ENCODE data around the gene TSPEAR. TPM values are rescaled to one million over a fixed set of nuclear protein-coding genes. Genes with fewer than 3 reads are reported as not detected.

TSPEAR gene
- total and polyA plus RNA-seq, 2 donors (not counting 1 experiment from before 2014, with no cell fraction given) = not detected

DNA sequence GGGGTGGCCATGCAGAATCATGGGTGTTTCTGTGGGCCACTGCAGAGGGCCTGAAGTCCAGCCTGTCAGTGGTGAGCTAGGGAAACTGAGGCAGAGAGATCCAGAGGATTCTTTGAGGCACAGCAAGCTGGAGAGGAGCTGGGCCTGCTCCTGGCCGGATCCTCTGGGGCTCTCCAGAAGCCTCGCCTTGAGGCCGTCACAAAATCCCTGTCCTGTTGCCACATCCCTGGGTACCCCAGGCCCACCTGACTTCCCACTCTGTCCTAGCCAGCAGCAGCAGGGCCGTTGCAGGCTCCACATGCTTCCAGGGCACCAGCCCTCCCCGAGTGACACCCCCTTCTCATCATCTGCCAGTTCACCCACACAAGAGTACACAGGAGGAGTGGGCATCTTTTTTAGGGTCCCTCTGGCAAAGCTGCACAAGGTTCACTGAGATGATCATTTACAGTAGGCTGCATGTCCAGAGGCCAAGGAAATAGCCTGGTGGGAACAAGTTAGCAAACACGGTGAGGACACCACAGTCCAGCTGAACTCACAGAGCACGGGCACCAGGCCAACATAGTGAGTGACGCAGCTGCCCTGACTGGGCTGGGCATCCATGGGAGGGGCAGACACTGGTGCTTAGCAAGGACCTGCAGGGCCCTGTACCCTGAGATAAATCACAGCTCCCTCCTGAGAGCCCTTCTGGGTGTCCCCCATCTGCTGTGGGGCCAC lies 25.1 kb upstream of the TSPEAR start:
- Histone ChIP-seq H3K9ac (ENCODE audit: low read length) (no peak overlapping the region), H4K20me1 (ENCODE audit: control insufficient read depth, insufficient read depth, low read length, poor library complexity, severe bottlenecking) (no peaks in the 10 kb centered on the region), H3K4me1 (ENCODE audit: control insufficient read depth in 2 of 2, insufficient read depth in 2 of 2, low read length in 2 of 2) (no peaks in the 10 kb centered on the region), H3K4me2 (replicated peaks; ENCODE audit: low read depth, low read length, poor library complexity, severe bottlenecking) (no peak overlapping the region), H3K27me3 (replicated peaks in 1 of 4; ENCODE audit: control extremely low read depth in 1 of 4, control insufficient read depth in 3 of 4, insufficient read depth in 4 of 4, low read length in 3 of 4) (peaks cover 0 to 6% (median 0%) of the 10 kb centered on the region in 4 experiments), H3K79me2 (ENCODE audit: control insufficient read depth, insufficient read depth, low read length) (no peaks in the 10 kb centered on the region), H3K27ac (ENCODE audit: low read length in 2 of 2) (no peak overlapping the region), H3K36me3 (replicated peaks in 1 of 2; ENCODE audit: control extremely low read depth in 1 of 2, control insufficient read depth in 1 of 2, extremely low read depth in 1 of 2, insufficient read depth in 2 of 2, low read length in 1 of 2) (no peaks in the 10 kb centered on the region), H3K4me3 (ENCODE audit: control extremely low read depth in 1 of 5, extremely low read depth in 1 of 5, insufficient read depth in 1 of 5, low read depth in 2 of 5, low read length in 4 of 5) (no peak overlapping the region), H3K9me3 (ENCODE audit: control extremely low read depth in 1 of 3, control insufficient read depth in 2 of 3, insufficient read depth in 1 of 3, low read length in 2 of 3) (peaks cover 5 to 63% (median 22%) of the 10 kb centered on the region in 3 donors), H2AFZ (ENCODE audit: insufficient read depth, low read depth, low read length, poor library complexity, severe bottlenecking) (no peak overlapping the region)
- ATAC-seq (ENCODE audit: low read depth) = no peak
- TF ChIP-seq EZH2 (IDR thresholded peaks at IDR 0.05; ENCODE audit: borderline replicate concordance, insufficient read depth, low read depth, low read length, poor library complexity, severe bottlenecking) = no peak
- WGBS (ENCODE audit: insufficient coverage) = 90% methylated on average over 8 of the region's 8 CpGs
- peaks cover 16% of the 10 kb centered on the region for H3K27me3 Mint-ChIP-seq
- no peak for DNase-seq
- H3K4me3 Mint-ChIP-seq = no peak overlapping the region
- no peaks in the 10 kb centered on the region for H3K9me3 Mint-ChIP-seq (ENCODE audit: insufficient read depth)
- no peaks in the 10 kb centered on the region for H3K4me1 Mint-ChIP-seq
- CTCF ChIA-PET = no interaction called here
- H3K27ac Mint-ChIP-seq = no peak overlapping the region
- POLR2A ChIA-PET = no interaction called here
- intact Hi-C loops (cut with micrococcal nuclease) = no loop called here

DNA sequence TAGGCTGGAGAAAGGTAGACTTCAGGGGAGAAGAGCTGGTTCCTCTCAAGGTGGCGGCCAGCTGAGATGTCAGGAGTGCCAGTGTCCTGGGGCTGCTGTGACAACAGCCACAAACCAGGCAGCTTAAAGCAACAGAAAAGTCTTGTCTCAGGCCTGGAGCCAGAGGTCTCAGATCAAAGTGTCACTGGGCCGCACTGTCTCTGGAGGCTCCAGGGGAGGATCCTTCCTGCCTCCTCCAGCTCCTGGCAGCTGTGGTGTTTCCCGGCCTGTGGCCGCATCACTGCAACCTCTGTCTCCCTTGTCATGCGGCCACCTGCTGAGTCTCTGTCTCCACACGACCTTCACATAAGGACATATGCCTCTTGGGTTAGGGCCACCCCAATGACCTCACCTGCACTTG lies 24.4 kb upstream of the TSPEAR start:
- DNase-seq (no peak), ATAC-seq (ENCODE audit: low read depth) (no peak)
- TF ChIP-seq EZH2 (IDR thresholded peaks at IDR 0.05; ENCODE audit: borderline replicate concordance, insufficient read depth, low read depth, low read length, poor library complexity, severe bottlenecking) = no peak
- TF ChIP-seq, protein P1, sequence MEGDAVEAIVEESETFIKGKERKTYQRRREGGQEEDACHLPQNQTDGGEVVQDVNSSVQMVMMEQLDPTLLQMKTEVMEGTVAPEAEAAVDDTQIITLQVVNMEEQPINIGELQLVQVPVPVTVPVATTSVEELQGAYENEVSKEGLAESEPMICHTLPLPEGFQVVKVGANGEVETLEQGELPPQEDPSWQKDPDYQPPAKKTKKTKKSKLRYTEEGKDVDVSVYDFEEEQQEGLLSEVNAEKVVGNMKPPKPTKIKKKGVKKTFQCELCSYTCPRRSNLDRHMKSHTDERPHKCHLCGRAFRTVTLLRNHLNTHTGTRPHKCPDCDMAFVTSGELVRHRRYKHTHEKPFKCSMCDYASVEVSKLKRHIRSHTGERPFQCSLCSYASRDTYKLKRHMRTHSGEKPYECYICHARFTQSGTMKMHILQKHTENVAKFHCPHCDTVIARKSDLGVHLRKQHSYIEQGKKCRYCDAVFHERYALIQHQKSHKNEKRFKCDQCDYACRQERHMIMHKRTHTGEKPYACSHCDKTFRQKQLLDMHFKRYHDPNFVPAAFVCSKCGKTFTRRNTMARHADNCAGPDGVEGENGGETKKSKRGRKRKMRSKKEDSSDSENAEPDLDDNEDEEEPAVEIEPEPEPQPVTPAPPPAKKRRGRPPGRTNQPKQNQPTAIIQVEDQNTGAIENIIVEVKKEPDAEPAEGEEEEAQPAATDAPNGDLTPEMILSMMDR (IDR thresholded peaks at IDR 0.05) = no peak
- Histone ChIP-seq H2AFZ (ENCODE audit: insufficient read depth, low read depth, low read length, poor library complexity, severe bottlenecking) (no peak overlapping the region), H3K36me3 (replicated peaks in 1 of 2; ENCODE audit: control extremely low read depth in 1 of 2, control insufficient read depth in 1 of 2, extremely low read depth in 1 of 2, insufficient read depth in 2 of 2, low read length in 1 of 2) (no peaks in the 10 kb centered on the region), H3K79me2 (ENCODE audit: control insufficient read depth, insufficient read depth, low read length) (no peaks in the 10 kb centered on the region), H4K20me1 (ENCODE audit: control insufficient read depth, insufficient read depth, low read length, poor library complexity, severe bottlenecking) (no peaks in the 10 kb centered on the region), H3K4me3 (ENCODE audit: control extremely low read depth in 1 of 5, extremely low read depth in 1 of 5, insufficient read depth in 1 of 5, low read depth in 2 of 5, low read length in 4 of 5) (no peak overlapping the region), H3K9me3 (ENCODE audit: control extremely low read depth in 1 of 3, control insufficient read depth in 2 of 3, insufficient read depth in 1 of 3, low read length in 2 of 3) (peaks cover 5 to 63% (median 22%) of the 10 kb centered on the region in 3 donors), H3K27ac (ENCODE audit: low read length in 2 of 2) (no peak overlapping the region), H3K4me1 (ENCODE audit: control insufficient read depth in 2 of 2, insufficient read depth in 2 of 2, low read length in 2 of 2) (no peaks in the 10 kb centered on the region), H3K27me3 (replicated peaks in 1 of 4; ENCODE audit: control extremely low read depth in 1 of 4, control insufficient read depth in 3 of 4, insufficient read depth in 4 of 4, low read length in 3 of 4) (peaks cover 0 to 6% (median 0%) of the 10 kb centered on the region in 4 experiments), H3K4me2 (replicated peaks; ENCODE audit: low read depth, low read length, poor library complexity, severe bottlenecking) (no peak overlapping the region), H3K9ac (ENCODE audit: low read length) (no peak overlapping the region)
- Mint-ChIP-seq H3K27ac (no peak overlapping the region), H3K27me3 (peaks cover 20% of the 10 kb centered on the region), H3K9me3 (ENCODE audit: insufficient read depth) (no peaks in the 10 kb centered on the region), H3K4me1 (no peaks in the 10 kb centered on the region), H3K4me3 (no peak overlapping the region)
- intact Hi-C loops (cut with micrococcal nuclease) = no loop called here
- 87% methylated on average over 6 of the region's 6 CpGs for WGBS (ENCODE audit: insufficient coverage)
- POLR2A ChIA-PET = no interaction called here
- CTCF ChIA-PET = no interaction called here

Measured in B cell (primary cell).